IgD-negative memory B cell (primary cell): ENCODE data around the gene ARHGEF4. TPM values are rescaled to one million over a fixed set of nuclear protein-coding genes. Genes with fewer than 3 reads are reported as not detected.
"Not testable (repeated sequence)": the region's sequence is repeated elsewhere in the genome, so short reads cannot be mapped to it uniquely, and the experiment has no call there.

Source experiments
- H3K27ac Mint-ChIP-seq, 3 donors: one replicate each; pipeline ENCODE4 v1.8.0; 2020 to 2022; ENCODE audit warnings: mild to moderate bottlenecking in 3 of 3, mixed read lengths in 3 of 3, moderate library complexity in 1 of 3
- H3K27me3 Mint-ChIP-seq: one replicate; pipeline ENCODE4 v1.8.0; 2021; ENCODE audit warnings: mixed read lengths
- H3K36me3 Mint-ChIP-seq: one replicate; pipeline ENCODE4 v1.8.0; 2020; ENCODE audit warnings: mild to moderate bottlenecking, mixed read lengths
- H3K4me1 Mint-ChIP-seq, 3 donors: one replicate each; pipeline ENCODE4 v1.8.0; 2020 to 2022; ENCODE audit warnings: mixed read lengths in 3 of 3, mild to moderate bottlenecking in 1 of 3
- H3K4me3 Mint-ChIP-seq, 4 donors: one replicate each; pipeline ENCODE4 v1.8.0; 2020 to 2022; ENCODE audit warnings: mild to moderate bottlenecking in 4 of 4, mixed read lengths in 4 of 4, moderate library complexity in 3 of 4
- H3K9me3 Mint-ChIP-seq, 3 donors: one replicate each; pipeline ENCODE4 v1.8.0; 2020 to 2021; ENCODE audit warnings: mixed read lengths in 3 of 3, mild to moderate bottlenecking in 1 of 3
- polyA plus RNA-seq: library from polyadenylated mRNA; unstranded; fragments of 300-500 nt; fragmentation: Illumina TruSeq; gene quantifications from one replicate; pipeline ENCODE4 v1.2.3, GENCODE V29; 2021

ARHGEF4 gene
- polyA plus RNA-seq, 1 donor from 2014 or later: 0.24 TPM

GRCh38 chr2:131052741-131053263 is 216.1 kb downstream of the ARHGEF4 start:
- H3K36me3 Mint-ChIP-seq: peaks cover 6% of the 10 kb centered on the region
- H3K4me3 Mint-ChIP-seq: no peak overlapping the region

GRCh38 chr2:131054488-131054887 is 217.8 kb downstream of the ARHGEF4 start:
- Mint-ChIP-seq H3K36me3 (peaks cover 2% of the 10 kb centered on the region), H3K27me3 (no peaks in the 10 kb centered on the region), H3K4me3 (no peak overlapping the region), H3K27ac (no peak overlapping the region), H3K9me3 (no peaks in the 10 kb centered on the region), H3K4me1 (peaks cover 4 to 8% (median 4%) of the 10 kb centered on the region in 3 donors)

More at GRCh38 chr2:131052741-131053263, 216.1 kb downstream of the ARHGEF4 start:
- H3K27ac Mint-ChIP-seq: peak overlapping the region in 1 of 3 donors; percentile 57
- peaks cover 4 to 9% (median 4%) of the 10 kb centered on the region in 3 donors for H3K4me1 Mint-ChIP-seq
- H3K9me3 Mint-ChIP-seq: no peaks in the 10 kb centered on the region
- H3K27me3 Mint-ChIP-seq: no peaks in the 10 kb centered on the region

GRCh38 chr2:131055169-131056065 is 218.7 kb downstream of the ARHGEF4 start:
- H3K27me3 Mint-ChIP-seq: no peaks in the 10 kb centered on the region
- peak overlapping the region in 1 of 3 donors; percentile 13 for H3K27ac Mint-ChIP-seq
- peaks cover 2% of the 10 kb centered on the region for H3K36me3 Mint-ChIP-seq
- H3K9me3 Mint-ChIP-seq: no peaks in the 10 kb centered on the region
- peaks cover 4 to 5% (median 4%) of the 10 kb centered on the region in 3 donors for H3K4me1 Mint-ChIP-seq
- H3K4me3 Mint-ChIP-seq: no peak overlapping the region

- peak overlapping the region in 1 of 4 donors; percentile 1 for H3K4me3 Mint-ChIP-seq
- no peaks in the 10 kb centered on the region for H3K27me3 Mint-ChIP-seq
- H3K9me3 Mint-ChIP-seq: peaks cover 0 to 2% (median 0%) of the 10 kb centered on the region in 3 donors
- H3K27ac Mint-ChIP-seq: peak overlapping the region in 1 of 3 donors; percentile 57
- H3K36me3 Mint-ChIP-seq: peaks cover 2% of the 10 kb centered on the region
- peaks cover 4 to 5% (median 4%) of the 10 kb centered on the region in 3 donors for H3K4me1 Mint-ChIP-seq
Observed at GRCh38 chr2:131056204-131056931, 219.7 kb downstream of the ARHGEF4 start.

- peaks cover 6% of the 10 kb centered on the region in 3 donors for H3K4me1 Mint-ChIP-seq
- peak overlapping the region in 1 of 3 donors; percentile 57 for H3K27ac Mint-ChIP-seq
- no peaks in the 10 kb centered on the region for H3K27me3 Mint-ChIP-seq
- peaks cover 0 to 2% (median 0%) of the 10 kb centered on the region in 3 donors for H3K9me3 Mint-ChIP-seq
- H3K4me3 Mint-ChIP-seq: no peak overlapping the region
- H3K36me3 Mint-ChIP-seq: peaks cover 2% of the 10 kb centered on the region
Observed at GRCh38 chr2:131056932-131057287, 220.2 kb downstream of the ARHGEF4 start.

- Mint-ChIP-seq H3K4me1 (peaks cover 6 to 9% (median 8%) of the 10 kb centered on the region in 3 donors), H3K27ac (no peak overlapping the region), H3K9me3 (peaks cover 0 to 2% (median 0%) of the 10 kb centered on the region in 3 donors), H3K27me3 (no peaks in the 10 kb centered on the region), H3K4me3 (no peak overlapping the region), H3K36me3 (no peaks in the 10 kb centered on the region)
Observed at GRCh38 chr2:131058214-131058843, 221.6 kb downstream of the ARHGEF4 start.

GRCh38 chr2:131058920-131059319 is 222.2 kb downstream of the ARHGEF4 start:
- no peak overlapping the region for H3K4me3 Mint-ChIP-seq
- H3K9me3 Mint-ChIP-seq: peaks cover 0 to 2% (median 0%) of the 10 kb centered on the region in 3 donors
- peaks cover 8 to 9% (median 9%) of the 10 kb centered on the region in 3 donors for H3K4me1 Mint-ChIP-seq
- peak overlapping the region in 1 of 3 donors; percentile 53 for H3K27ac Mint-ChIP-seq
- no peaks in the 10 kb centered on the region for H3K27me3 Mint-ChIP-seq
- H3K36me3 Mint-ChIP-seq: peaks cover 2% of the 10 kb centered on the region

GRCh38 chr2:131063501-131064283 is 227.0 kb downstream of the ARHGEF4 start:
- Mint-ChIP-seq H3K27me3 (no peaks in the 10 kb centered on the region), H3K9me3 (peaks cover 0 to 2% (median 0%) of the 10 kb centered on the region in 3 donors), H3K36me3 (peaks cover 2% of the 10 kb centered on the region), H3K4me1 (peaks cover 10 to 14% (median 13%) of the 10 kb centered on the region in 3 donors), H3K27ac (no peak overlapping the region), H3K4me3 (no peak overlapping the region)

GRCh38 chr2:131064589-131065512 is 228.1 kb downstream of the ARHGEF4 start:
- Mint-ChIP-seq H3K27ac (no peak overlapping the region), H3K4me3 (no peak overlapping the region), H3K36me3 (peaks cover 4% of the 10 kb centered on the region), H3K27me3 (no peaks in the 10 kb centered on the region), H3K9me3 (peaks cover 0 to 2% (median 0%) of the 10 kb centered on the region in 3 donors), H3K4me1 (peaks cover 10 to 17% (median 14%) of the 10 kb centered on the region in 3 donors)

- Mint-ChIP-seq H3K27ac (no peak overlapping the region), H3K4me1 (peaks cover 11 to 13% (median 12%) of the 10 kb centered on the region in 3 donors), H3K9me3 (no peaks in the 10 kb centered on the region), H3K4me3 (no peak overlapping the region), H3K36me3 (peaks cover 7% of the 10 kb centered on the region), H3K27me3 (no peaks in the 10 kb centered on the region)
Observed at GRCh38 chr2:131067465-131068125, 230.9 kb downstream of the ARHGEF4 start.

GRCh38 chr2:131068172-131068571 is 231.5 kb downstream of the ARHGEF4 start:
- H3K9me3 Mint-ChIP-seq, H3K4me3 Mint-ChIP-seq, H3K36me3 Mint-ChIP-seq, H3K27me3 Mint-ChIP-seq: not testable (repeated sequence)
- Mint-ChIP-seq H3K4me1 (peaks cover 11 to 13% (median 12%) of the 10 kb centered on the region in 3 donors), H3K27ac (peak overlapping the region in 1 of 3 donors; percentile 59)

- not testable (repeated sequence) for H3K4me3 Mint-ChIP-seq, H3K27ac Mint-ChIP-seq, H3K36me3 Mint-ChIP-seq, H3K9me3 Mint-ChIP-seq, H3K4me1 Mint-ChIP-seq, H3K27me3 Mint-ChIP-seq
Observed at GRCh38 chr2:131075578-131075977, 238.9 kb downstream of the ARHGEF4 start.

GRCh38 chr2:131076707-131077106 is 240.0 kb downstream of the ARHGEF4 start:
- Mint-ChIP-seq H3K4me3 (no peak overlapping the region), H3K36me3 (peaks cover 5% of the 10 kb centered on the region), H3K9me3 (no peaks in the 10 kb centered on the region), H3K4me1 (peaks cover 6 to 11% (median 8%) of the 10 kb centered on the region in 3 donors), H3K27me3 (no peaks in the 10 kb centered on the region), H3K27ac (no peak overlapping the region)
